Bronchial epithelial cell (primary cell): ENCODE measurements around the gene FAM47B. TPM values are rescaled to one million over a fixed set of nuclear protein-coding genes. Genes with fewer than 3 reads are reported as not detected.

Experiments
- DNase-seq: peaks from one replicate; pipeline ENCODE4 v3.0.0-alpha.2; 2010; ENCODE audit warnings: low read depth
- FAIRE-seq: peaks from 2 replicates; lab custom pipeline; 2011; peaks lifted over from hg19 to GRCh38; lab: Jason Lieb, UNC
- H3K27me3 ChIP-seq: 2 replicates; pipeline ENCODE4 v1.5.1; 2011; ENCODE audit warnings: low read length; ENCODE audit not compliant: control insufficient read depth, insufficient read depth
- H3K36me3 ChIP-seq: 2 replicates; pipeline ENCODE4 v1.5.1; 2011; ENCODE audit warnings: low read length; ENCODE audit not compliant: control insufficient read depth, insufficient read depth
- H3K4me3 ChIP-seq: 2 replicates; pipeline ENCODE4 v1.5.1; 2011; ENCODE audit warnings: mild to moderate bottlenecking, low read depth, low read length, control low read depth
- CTCF ChIP-seq: IDR thresholded peaks from 2 replicates; pipeline ENCODE4 v1.5.1; 2011; ENCODE audit warnings: mild to moderate bottlenecking, moderate library complexity, low read length, control low read depth, inconsistent platforms; ENCODE audit not compliant: insufficient read depth, severe bottlenecking
- total RNA-seq: library from RNA; depleted of rRNA; stranded (reverse); fragments of >200 nt; gene quantifications from 2 replicates; pipeline ENCODE4 v1.2.1, GENCODE V29; 2014

FAM47B gene
- not detected in 2 replicates for total RNA-seq

- no peaks in the 10 kb centered on the region for H3K27me3 ChIP-seq
- no peak for TF ChIP-seq CTCF
- H3K36me3 ChIP-seq = no peaks in the 10 kb centered on the region
- FAIRE-seq (no peak), DNase-seq (no peak)
- H3K4me3 ChIP-seq = no peak within 1 kb of the TSS
These were observed at the start of gene FAM47B for GRCh38 chrX:34942496-34942895. TSS of gene FAM47B (plus strand) at chrX:34942796. CDS start at chrX:34942832, 36 bp downstream.

- Histone ChIP-seq H3K4me3 (no peak overlapping the region), H3K36me3 (no peaks in the 10 kb centered on the region), H3K27me3 (no peaks in the 10 kb centered on the region)
- FAIRE-seq (no peak), DNase-seq (no peak)
- TF ChIP-seq CTCF = peak; percentile 11
These were observed 48.9 kb upstream of the FAM47B start for GRCh38 chrX:34893741-34894140.

GRCh38 chrX:34900691-34901090 is 41.9 kb upstream of the FAM47B start:
- TF ChIP-seq CTCF = no peak
- DNase-seq = no peak
- no peaks in the 10 kb centered on the region for H3K36me3 ChIP-seq
- no peak for FAIRE-seq
- no peaks in the 10 kb centered on the region for H3K27me3 ChIP-seq
- H3K4me3 ChIP-seq = no peak overlapping the region

GRCh38 chrX:34901761-34902160 is 40.8 kb upstream of the FAM47B start:
- Histone ChIP-seq H3K4me3 (no peak overlapping the region), H3K36me3 (no peaks in the 10 kb centered on the region), H3K27me3 (no peaks in the 10 kb centered on the region)
- FAIRE-seq = no peak
- no peak for DNase-seq
- TF ChIP-seq CTCF = no peak

- no peak for TF ChIP-seq CTCF
- DNase-seq (no peak), FAIRE-seq (no peak)
- Histone ChIP-seq H3K36me3 (no peaks in the 10 kb centered on the region), H3K4me3 (no peak overlapping the region), H3K27me3 (no peaks in the 10 kb centered on the region)
These were observed 39.3 kb upstream of the FAM47B start for GRCh38 chrX:34903316-34903715.

GRCh38 chrX:34909151-34909550 is 33.4 kb upstream of the FAM47B start:
- H3K4me3 ChIP-seq = no peak overlapping the region
- FAIRE-seq (no peak), DNase-seq (no peak)
- no peaks in the 10 kb centered on the region for H3K27me3 ChIP-seq
- TF ChIP-seq CTCF = no peak
- H3K36me3 ChIP-seq = no peaks in the 10 kb centered on the region
